ENCODE measurements around the gene EXT2.

- TF ChIP-seq CTCF (IDR thresholded peaks at IDR 0.05; ENCODE audit: low read depth, low read length) (no peak), EZH2phosphoT487 (IDR thresholded peaks at IDR 0.05; ENCODE audit: low read depth) (no peak)
Measured at GRCh38 chr11:44125598-44125997, 30.1 kb downstream of the EXT2 start.

Measured in OCI-LY3 (cell line).